GM21367 (cell line): ENCODE measurements around the gene SH3RF3.
A peak's percentile ranks its signal among the peaks of the same experiment; 100 is the strongest.

Experiments
- ATAC-seq: cut with Tn5 transposase; IDR thresholded peaks from one replicate; pipeline ENCODE4 v1.9.1; 2021; ENCODE audit not compliant: unreplicated experiment

Gene SH3RF3

DNA sequence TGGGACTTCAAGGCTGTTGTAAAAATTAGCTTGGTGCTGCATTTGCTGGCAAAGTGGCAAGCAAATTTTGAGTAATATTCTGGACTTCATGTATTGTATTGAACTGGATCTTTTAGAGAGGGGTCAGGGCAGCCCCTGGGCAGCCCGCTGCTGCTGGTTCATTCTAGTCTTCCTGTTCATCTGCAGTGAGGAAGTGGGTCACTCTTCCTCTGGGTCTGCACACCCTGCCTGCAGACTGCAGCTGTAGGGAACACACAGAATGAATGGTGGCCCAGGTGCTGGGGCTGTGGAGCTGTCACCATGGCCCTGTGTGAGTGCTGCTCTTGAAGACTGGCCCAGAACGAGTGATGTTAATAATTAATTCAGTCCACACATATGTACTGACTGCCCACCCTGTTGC lies 9.4 kb downstream of the SH3RF3 start:
- no peak for ATAC-seq

DNA sequence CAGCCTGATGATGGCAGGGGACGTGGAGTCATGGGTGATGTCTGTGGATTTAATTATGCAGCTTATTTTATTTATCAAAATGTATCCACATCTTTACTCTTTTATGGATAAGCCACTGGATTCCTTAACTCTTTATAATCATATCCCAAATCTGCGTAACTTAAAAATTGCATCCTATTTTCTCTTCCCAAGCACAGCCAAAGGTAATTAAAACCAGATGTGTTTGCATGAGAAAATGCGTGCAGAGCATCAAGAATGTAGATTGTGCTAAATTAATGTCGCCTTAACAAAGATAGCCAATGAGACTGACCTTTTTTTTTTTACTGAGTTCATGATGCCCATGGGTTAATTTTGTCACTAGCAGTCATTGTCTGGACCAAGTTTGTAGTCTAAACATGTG lies 10.0 kb downstream of the SH3RF3 start:
- no peak for ATAC-seq

DNA sequence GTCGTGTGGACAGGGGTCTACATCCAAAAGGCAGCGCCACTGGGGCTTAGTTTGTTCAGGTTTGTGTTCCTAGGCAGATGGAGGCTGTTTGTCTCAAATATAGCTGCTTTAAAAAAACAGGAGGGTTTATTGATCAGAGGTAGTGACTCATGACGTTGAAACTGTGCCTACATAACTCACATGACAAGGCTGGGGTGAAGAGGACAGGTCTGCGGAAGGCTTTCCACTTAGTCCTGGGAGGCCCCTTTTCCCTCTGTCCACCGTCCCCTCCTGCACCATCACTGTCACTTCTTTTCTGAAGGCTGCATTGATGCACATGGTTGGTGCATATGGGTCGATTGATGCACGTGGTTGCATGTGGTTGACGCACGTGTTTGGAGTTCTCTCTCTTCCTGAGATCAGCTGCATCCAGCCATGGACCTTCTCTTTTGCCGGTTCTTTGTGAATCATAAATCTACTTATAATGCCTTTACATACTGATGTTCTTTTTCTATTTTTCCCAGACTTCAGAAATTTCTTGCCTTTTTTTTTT lies 10.9 kb downstream of the SH3RF3 start:
- ATAC-seq: no peak

DNA sequence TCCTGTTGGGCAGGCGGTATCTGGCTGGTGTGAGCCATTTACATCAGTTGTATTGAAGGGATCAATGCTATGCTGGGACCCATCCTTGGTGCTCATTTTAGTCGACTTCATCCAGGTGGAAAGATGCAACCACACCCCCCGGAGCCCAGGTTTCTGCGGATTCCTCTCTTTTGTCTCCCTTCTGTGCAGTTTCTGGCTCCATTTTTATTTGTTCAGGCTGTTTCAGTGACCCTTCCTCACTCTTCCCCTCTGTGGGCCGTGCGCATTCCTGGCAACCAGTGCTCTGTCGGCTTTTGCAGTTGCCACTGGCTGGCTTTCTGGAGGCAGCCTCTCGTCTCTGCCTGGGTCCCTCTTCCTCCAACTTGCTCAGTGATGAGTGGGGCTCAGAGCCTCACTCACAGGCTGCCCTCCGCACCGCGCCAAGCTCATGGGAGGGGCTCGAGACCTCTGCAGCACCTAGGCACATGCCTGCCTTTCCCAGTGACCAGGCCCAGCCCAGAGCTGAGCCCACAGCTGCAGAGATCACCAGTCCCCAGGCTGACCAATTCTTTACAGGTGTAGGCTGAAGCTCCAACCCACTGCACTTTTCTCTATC lies 12.1 kb downstream of the SH3RF3 start:
- ATAC-seq: no peak

DNA sequence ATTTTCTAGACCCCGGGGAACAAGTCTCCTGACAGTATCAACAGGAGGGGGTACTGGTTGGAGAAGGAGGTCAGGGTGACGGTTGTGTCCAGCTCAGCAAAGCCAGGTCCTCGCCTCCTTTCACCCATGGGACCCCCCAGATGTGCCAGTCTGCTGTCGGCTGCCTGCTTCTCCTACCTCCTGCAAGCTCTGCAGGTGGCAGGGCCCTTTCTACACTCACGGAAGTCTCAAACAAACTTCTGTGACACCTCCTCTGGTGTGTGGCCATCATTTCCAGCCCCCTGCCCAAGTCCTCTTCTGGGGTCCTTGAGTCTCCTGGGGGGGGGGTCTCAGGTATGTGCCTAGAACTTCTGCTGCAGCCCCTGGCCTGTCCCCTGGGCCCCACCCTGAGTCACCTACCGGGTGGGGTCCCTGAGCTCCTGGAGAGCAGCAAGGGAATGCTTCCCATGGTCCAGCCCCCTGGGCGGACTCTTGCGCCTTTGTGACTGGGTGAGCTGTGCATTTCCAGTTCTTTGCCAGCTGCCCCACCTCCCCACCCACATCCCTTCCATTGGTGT lies 12.8 kb downstream of the SH3RF3 start:
- no peak for ATAC-seq

DNA sequence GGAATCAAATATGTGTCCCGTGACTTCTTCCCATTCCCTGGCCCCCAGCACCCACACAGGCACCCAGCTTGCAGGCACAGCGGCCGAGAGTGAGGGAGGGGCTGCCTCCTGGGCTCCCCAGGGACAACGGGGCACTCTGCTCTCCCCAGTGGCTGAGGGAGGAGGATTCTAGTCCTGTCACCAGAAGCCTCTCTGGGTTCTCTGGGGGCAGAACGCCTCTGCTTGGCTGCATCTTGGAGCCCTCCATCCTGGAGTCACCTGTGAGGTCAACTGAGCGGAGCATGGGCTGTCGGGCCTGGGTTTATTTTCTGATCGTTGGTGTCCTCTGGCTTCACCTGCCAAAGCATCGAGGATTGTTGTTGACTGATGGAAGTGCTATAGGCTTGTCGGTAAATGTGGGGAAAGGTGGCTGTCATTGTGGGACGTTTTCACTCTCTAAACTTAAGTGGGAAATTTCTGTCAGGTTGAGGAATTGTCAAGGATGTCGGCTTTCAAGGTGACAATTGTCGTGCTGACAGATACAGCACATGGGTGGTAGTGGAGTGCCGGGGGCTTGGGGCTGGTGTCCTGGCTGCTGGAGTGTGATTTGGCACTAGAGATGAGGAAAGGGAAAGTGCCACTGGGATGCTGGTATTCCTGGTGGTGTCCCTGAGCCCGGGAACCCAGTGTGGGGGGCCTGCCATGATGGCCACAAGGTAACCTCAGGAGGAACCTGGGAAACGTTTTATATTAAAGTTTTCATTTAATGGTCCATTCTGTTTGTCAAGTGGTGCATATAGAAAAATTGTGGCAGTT lies 13.6 kb downstream of the SH3RF3 start:
- no peak for ATAC-seq

DNA sequence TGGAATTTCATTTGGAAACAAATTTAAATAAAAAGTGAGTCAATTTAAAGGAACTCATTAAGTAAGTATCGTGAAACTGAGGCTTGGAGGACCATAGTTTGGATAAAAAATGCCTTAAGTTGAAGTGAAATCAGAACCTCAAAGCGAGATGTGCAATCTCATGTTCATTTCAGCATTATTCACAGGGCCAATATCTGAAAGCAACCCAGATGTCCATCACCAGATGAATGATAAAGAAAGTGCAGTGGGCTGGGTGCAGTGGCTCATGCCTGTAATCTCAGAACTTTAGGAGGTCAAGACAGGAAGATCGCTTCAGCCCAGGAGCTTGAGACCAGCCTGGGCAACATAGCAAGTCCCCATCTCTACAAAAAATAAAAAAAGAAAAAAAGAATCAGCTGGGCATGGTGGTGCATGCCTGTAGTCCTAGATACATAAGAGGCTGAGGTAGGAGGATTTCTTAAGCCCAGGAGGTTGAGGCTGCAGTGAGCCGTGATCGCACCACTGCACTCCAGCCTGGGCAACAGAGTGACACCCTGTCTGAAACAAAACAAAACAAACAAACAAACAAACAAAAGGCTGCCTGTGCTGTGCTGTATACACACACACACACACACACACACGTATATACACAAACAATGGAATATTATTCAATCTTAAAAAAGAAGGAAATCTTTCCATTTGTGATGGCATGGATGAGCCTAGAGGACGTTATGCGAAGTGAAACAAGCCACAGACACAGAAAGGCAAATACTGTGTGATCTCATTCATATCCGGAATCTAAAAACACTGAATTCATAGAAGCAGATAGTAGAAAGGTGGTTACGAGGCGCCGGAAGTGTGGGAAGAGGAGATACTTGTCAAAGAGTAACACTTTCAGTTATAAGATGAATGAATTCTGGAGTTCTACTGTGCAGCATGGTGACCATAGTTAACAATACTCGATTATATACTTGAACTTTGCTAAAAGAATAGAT lies 14.5 kb downstream of the SH3RF3 start:
- ATAC-seq: peak; percentile 70

DNA sequence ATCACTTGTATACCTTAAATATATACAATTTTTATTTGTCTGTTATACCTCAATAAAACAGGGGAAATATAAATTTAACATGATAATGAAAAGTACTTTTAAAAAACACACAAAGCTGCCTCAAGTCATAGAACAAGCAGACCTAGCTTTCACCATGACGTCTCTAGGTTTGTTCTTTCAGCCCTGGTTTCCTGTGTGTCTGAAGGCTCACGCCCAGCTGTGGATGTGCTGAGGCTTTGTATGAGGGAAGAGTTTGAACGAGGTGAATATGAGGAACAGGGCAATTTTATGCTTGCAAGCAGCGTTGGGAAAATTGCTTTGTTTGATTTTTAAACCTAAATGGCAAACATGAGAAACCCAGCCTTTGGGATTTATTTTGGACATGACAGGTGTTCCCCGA lies 15.3 kb downstream of the SH3RF3 start:
- ATAC-seq: peak; percentile 48

DNA sequence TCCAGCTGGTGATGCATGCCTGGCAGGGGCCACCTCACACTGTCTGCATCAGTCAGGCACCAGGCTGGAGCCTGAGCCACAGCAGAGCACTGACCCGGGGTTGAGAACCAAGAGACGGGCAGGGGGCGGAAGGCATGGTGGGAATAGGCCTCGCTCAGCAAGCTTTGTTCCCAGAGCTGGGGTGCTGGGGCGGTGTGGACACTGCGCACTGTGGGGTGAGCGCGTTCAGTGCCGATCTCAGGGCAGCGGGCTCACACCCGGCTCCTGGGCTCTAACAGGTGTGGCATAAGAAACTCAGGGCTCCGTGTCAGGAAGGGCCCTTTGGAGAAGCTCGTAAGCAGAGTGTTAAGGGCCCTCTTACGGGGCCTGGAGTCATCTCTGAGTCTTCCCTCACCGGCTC lies 15.7 kb downstream of the SH3RF3 start:
- ATAC-seq: no peak

DNA sequence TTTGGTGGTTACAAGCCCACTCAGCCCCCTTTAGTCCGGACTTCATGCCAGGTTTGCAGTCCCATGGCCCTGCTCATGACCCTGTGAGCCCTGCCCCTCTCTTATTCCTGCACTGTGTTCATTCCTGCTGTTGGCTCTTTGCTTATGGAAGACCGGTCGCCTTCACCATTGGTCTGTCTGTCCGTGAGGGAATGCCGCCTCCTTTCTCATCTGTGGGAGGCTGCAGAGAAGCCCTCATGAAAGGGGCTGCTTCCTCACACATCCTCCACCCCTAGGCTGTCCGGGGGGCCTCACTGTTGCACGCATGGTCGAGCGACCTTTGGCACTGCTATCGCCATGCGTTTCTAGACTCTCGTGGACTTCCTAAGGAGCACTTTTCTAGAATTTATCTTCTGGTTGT lies 16.3 kb downstream of the SH3RF3 start:
- no peak for ATAC-seq

DNA sequence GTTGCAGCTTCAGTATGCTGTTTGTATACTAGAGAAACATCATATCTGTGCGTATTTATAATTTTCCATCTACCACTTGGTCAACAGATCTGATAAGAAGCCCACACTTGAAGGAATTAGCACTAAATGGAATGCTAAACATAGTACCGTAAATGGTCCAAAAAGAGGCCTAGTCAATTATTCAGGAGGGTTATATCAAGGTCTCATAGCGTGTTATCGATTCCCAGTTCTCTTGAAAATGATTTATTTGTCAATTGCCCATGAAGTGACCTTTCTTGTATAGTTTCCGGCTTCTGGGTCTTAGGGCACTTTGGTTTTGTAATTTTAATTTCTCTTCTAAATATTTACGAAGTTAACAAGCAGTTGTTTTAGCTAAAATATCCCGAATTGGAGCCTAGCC lies 18.4 kb downstream of the SH3RF3 start:
- ATAC-seq: no peak

DNA sequence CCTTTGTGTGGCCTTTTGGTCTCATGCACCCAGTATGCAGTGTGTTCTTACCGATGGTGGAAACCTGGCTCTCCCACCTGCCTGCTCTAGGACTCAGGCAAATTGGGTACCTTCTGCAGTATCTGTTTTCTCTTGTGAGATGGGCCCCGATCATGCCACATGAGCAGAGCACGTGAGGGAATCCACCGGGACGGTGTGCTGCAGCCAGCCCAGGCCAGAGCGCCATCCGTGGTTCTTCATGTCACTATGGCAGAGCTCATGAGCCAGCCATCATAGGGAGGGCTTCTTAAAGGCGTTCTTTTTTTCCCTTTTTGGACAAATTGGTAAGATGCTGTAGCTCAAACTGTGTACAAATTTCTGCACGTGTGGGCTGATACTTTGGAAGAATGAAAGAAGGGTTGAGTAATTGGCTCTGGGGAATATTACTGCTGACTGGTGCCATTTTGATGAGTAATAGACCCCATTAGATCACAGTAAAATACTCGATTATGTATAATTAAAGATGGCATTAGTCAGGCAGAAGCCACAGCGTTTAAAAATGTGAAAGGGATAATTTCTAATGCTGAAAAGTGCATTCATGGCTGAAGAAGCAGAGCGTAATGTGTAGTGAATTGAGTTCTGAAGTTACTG lies 19.2 kb downstream of the SH3RF3 start:
- ATAC-seq: no peak

DNA sequence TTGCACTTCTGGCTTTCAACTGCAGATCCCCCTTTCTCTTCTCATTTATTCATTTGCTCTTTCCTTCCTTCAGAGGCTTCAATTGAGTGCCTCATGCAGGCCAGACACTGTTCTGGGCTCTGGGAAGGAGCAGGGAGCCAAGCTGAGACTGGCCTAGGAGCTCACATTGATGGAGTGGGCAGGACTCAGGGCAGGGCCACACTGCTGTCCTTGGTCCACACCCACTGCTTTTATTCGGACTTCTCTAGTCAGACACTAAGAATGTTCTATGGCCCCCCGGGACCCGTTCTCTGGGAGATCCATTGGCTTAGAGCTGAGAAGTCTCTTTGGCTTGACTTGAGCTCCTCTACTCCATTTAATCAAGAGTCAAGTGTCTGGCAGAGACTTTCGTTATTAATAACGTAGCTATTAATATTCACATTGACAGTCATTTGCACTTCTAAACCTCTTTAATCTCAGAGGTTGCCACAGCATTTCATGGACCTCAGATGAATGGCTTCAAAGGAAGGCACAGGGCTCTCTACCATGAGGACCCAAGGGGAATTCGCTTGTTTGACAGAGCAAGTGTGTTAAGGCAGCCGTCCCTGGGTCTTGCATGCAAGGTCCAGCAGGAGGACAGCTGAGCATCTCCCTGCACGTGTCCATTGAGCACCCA lies 20.1 kb downstream of the SH3RF3 start:
- no peak for ATAC-seq

DNA sequence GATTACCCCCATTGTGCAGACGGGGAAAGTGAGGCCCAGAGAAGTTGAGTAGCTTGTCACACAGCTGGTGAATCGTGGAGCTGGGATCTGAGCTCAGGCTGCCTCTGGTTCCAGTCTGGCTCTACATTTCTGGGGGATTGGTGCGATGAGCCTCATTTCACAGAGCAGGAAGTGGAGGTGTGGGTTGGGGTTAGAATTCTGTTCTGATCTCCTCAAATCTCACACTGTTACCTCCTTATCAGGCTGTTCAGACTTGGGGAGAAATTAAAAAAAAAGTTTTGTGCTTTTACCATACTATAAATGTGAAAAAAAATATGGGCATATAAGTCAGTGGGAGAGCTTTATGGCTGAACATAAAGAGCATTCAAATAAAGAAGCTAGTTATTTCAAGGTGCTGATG lies 21.6 kb downstream of the SH3RF3 start:
- ATAC-seq: no peak

DNA sequence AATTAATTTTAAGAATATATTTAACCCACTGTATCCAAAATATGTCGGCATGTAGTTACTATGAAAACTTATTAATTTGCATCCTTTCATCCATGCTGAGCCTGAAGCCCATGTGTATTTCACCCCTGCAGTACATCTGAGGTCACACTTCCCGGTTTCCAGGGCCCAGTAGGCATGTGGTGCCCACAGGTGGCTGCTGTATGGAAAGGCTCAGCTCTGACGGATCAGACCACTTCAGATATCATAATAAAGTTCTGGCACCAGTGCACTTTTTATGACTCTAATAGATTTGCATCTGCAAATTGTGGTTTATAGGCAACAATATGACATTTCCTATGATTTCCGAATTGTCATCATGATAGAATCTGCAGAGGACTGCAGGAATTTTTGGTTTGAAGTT lies 22.5 kb downstream of the SH3RF3 start:
- ATAC-seq: no peak

DNA sequence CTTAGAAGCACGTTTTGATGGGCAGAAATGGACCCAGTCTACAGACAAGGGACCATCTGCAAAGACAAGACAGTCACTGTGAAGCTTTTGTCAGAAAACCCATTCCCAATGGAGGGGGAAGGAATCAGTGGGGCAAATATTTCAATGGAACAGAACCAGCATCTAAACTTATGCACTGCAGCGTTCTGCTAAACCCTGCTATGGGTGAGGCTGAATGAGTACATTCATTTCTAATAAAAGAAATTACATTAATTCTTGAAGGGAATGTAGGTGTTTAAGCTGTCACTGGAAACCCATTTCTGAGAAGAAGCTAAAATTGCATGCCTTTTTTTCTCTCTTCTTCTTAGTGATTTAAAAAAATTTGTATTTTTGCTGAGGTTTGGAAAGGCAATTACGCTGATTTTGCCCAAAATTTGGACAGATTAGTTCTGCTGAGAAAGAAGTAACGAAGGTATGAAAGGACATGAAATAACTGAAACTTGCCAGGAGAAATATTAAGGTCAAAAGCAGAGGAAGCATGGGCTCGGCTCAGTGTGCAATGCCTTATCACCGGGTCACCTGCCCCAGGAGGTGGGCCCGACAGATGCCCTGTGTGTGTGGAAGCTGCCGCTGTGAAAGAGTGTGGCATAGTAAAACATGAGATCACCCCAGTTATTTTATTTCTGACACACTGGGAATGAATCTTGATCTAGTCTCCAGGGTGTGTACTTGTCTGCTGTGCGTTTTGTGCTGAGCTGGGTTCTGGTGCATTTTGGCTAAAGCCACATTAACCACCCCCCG lies 24.2 kb downstream of the SH3RF3 start:
- no peak for ATAC-seq

DNA sequence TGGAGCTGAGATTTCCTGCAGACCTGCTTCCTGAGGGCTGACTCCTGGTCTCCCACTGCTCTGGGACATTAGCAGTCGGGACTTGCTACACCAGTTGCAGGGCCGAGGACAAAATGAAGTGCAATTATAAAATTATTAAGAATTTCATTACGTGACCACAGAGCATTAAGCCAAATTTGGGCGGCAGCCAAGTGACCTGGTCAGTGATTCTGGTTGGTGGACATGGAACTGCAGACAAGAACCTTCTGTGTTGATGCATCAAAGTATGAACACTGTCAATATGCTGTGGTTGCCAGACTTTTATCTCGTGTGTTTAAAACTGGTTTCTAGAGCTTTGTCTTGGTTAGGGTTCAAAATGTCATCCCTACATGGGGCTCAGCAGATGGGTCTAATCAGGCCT lies 24.8 kb downstream of the SH3RF3 start:
- ATAC-seq: no peak

DNA sequence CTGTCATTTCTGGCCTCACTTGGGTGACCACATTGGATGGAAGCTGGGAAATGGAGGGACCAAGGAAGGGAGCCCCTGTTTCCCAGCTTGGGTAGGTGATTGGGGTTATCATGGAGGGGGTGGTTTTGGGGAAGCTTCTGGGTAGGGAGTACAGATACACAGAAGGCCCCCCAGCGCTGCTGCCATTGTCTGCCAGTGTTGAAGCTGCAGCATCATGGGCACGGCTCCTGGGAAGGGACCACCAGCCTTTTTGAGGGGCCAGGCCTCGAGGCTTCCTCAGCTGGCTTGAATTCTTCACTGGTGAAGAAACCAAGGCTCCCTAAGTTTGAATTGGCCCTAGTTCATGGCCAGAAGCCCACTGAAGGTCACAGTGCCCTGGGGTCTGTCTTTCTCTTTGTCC lies 25.2 kb downstream of the SH3RF3 start:
- ATAC-seq: no peak
